Tibial nerve (tissue), 4 donors: ENCODE results near the gene IRS1. TPM values are rescaled to one million over a fixed set of nuclear protein-coding genes. Genes with fewer than 3 reads are reported as not detected.
"Not testable (repeated sequence)": the region's sequence is repeated elsewhere in the genome, so short reads cannot be mapped to it uniquely, and the experiment has no call there.

Experiments
- DNase-seq, 2 donors: peaks; one replicate each; pipeline ENCODE4 v3.0.0-alpha.2; 2019; ENCODE audit warnings: low spot score in 2 of 2
- H3K27ac ChIP-seq, 4 donors: fragments of 200-600 bp; sonication (generic) in 3 of 4; one replicate each; pipeline ENCODE4 v1.5.1; 2017 to 2019; ENCODE audit warnings: mild to moderate bottlenecking in 1 of 4
- H3K27me3 ChIP-seq, 2 donors: fragments of 200-600 bp; sonication (generic) in 1 of 2; one replicate each; pipeline versions ENCODE4 v1.5.1 to v1.6.0; 2017 to 2019
- H3K36me3 ChIP-seq, 3 donors: fragments of 200-600 bp; sonication (generic); one replicate each; pipeline ENCODE4 v1.5.1; 2018 to 2019
- H3K4me1 ChIP-seq, 4 donors: fragments of 200-600 bp; sonication (generic) in 3 of 4; one replicate each; pipeline ENCODE4 v1.5.1; 2017 to 2019
- H3K4me3 ChIP-seq, 4 donors: fragments of 200-600 bp; sonication (generic) in 3 of 4; one replicate each; pipeline ENCODE4 v1.5.1; 2017 to 2019; ENCODE audit warnings: mild to moderate bottlenecking in 1 of 4, moderate library complexity in 1 of 4
- H3K9me3 ChIP-seq, 4 donors: fragments of 200-600 bp; sonication (generic) in 3 of 4; one replicate each; pipeline ENCODE4 v1.5.1; 2017 to 2019
- EP300 ChIP-seq, 2 donors: sonication (generic); formaldehyde crosslinking; IDR thresholded peaks; one replicate each; pipeline ENCODE4 v1.6.1; 2017; ENCODE audit warnings: antibody characterized with exemption in 2 of 2, mild to moderate bottlenecking in 1 of 2
- POLR2A ChIP-seq, 2 donors: fragments of 450-650 bp; IDR thresholded peaks; one replicate each; pipeline ENCODE4 v1.6.1; 2017; ENCODE audit warnings: antibody characterized with exemption in 2 of 2, mild to moderate bottlenecking in 2 of 2, moderate library complexity in 2 of 2
- WGBS, 2 donors: methylation state at CpG; one replicate each; pipeline ENCODE4 v1.1.5; 2018; 5-methylcytosine and 5-hydroxymethylcytosine counted together
- total RNA-seq, 4 donors: library from RNA; depleted of rRNA; stranded (reverse); fragments of >200 nt; gene quantifications; one replicate each; pipeline ENCODE4 v1.1.0, GENCODE V29; 2016
- TF ChIP-seq, protein P1 (sequence below), 5 experiments: fragments of 200-600 bp in 3 of 5; fragments of 450-650 bp in 2 of 5; sonication (generic) in 3 of 5; IDR thresholded peaks; one replicate each; pipeline ENCODE4 v1.5.1; 2016 to 2019; ENCODE audit warnings: antibody characterized with exemption in 5 of 5, mild to moderate bottlenecking in 3 of 5, moderate library complexity in 2 of 5

IRS1 gene
- total RNA-seq, 4 donors from 2014 or later = 9.4 to 11.7 (median 11.2) TPM

DNA sequence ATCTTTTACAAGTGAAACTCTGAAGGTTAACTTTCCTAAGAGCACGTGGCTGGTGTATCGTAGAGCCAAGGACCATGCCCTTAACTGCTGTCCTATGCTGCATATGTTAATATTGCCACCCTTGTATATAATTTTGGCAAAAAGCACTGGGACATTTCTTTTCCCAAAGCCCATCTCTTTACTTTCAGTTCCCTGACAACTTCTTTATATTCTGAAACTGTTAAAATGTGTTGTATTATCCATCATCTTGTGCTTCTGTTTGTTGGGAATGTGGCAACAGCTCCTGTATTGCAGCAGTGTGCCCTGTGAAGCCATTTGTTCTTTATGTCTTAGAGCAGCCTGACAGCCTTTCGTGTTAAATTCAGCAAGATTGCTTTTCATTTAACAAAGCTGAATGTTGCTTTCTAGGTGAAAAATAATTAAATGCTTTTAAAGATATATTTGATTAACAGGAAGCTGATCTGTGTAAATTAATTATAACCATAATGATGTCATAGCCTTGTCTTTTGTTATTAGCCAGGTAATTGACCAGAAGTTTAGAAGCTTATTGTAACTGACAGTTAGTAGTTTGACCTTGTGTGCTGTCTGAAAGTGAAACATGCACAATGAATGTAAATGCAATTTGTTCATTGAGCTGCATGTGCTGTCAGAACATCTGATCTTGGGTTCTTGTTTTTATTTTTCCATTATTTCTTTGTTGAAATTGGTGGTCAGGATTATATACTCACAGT lies 45.9 kb upstream of the IRS1 start:
- TF ChIP-seq POLR2A (IDR thresholded peaks at IDR 0.05) = no peak
- WGBS, 2 donors = 90% methylated on average over 3 of the region's 3 CpGs
- Histone ChIP-seq H3K9me3 (peaks cover 0 to 5% (median 0%) of the 10 kb centered on the region in 4 donors), H3K27me3 (no peaks in the 10 kb centered on the region), H3K4me1 (peaks cover 0 to 3% (median 0%) of the 10 kb centered on the region in 4 donors), H3K36me3 (no peaks in the 10 kb centered on the region), H3K27ac (no peak overlapping the region), H3K4me3 (no peak overlapping the region)
- DNase-seq = no peak

DNA sequence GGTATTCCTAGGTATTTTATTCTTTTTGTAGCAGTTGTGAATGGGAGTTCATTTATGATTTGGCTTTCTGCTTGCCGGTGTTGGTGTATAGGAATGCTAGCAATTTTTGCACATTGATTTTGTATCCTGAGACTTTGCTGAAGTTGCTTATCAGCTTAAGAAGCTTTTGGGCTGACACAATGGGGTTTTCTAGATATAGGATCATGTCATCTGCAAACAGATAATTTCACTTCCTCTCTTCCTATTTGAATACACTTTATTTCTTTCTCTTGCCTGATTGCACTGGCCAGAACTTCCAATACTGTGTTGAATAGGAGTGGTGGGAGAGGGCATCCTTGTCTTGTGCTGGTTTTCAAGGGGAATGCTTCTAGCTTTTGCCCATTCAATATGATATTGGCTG lies 43.4 kb upstream of the IRS1 start:
- not testable (repeated sequence) for H3K36me3 ChIP-seq, H3K9me3 ChIP-seq, H3K4me3 ChIP-seq, H3K4me1 ChIP-seq, H3K27me3 ChIP-seq, DNase-seq, H3K27ac ChIP-seq
- 84 to 88% methylated on average over 1 of the region's 1 CpG for WGBS, 2 donors

DNA sequence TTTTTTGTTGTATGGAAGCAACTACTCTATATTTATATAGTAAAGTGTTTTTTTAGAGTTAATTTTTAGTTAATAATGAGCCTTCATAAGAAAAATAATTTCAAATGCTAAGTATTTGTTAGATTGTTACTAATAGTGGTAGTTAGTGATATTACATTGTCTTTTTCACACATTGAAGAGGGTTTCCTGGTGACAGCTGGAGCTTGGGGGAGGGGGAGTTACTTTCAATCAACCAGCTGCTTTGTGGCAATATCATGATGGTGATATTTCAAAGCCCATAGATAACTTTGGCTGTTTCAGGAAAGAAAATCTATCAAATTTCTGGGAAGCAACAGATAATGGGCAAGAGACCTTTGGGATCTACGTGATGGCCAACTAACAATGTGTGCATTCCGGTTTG lies 40.3 kb upstream of the IRS1 start:
- DNase-seq = no peak
- Histone ChIP-seq H3K36me3 (peaks cover 0 to 5% (median 0%) of the 10 kb centered on the region in 3 donors), H3K27me3 (no peaks in the 10 kb centered on the region), H3K27ac (no peak overlapping the region), H3K4me3 (no peak overlapping the region), H3K4me1 (peaks cover 0 to 27% (median 8%) of the 10 kb centered on the region in 4 donors), H3K9me3 (peaks cover 0 to 5% (median 0%) of the 10 kb centered on the region in 4 donors)
- TF ChIP-seq POLR2A (IDR thresholded peaks at IDR 0.05) (no peak), EP300 (IDR thresholded peaks at IDR 0.05) (no peak)
- WGBS, 2 donors = 95 to 97% methylated on average over 2 of the region's 2 CpGs

DNA sequence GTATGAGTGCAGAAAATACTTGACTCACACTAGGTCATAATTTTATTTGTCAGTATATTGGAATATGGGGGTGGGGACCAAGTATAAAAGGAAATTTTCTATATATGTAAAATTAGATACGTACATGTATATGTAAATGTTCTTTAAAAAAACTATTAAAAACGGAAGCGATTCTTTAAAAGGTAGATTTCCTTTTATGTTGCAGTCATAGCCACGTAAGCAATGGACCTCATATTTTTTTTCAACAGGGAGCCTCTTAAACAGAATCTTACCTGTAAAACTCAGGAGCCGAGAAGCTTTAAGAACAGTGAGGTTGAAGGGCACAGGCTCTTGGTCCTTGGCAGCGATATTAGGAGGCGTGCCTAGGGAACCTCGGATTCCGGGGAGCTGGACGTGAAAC lies 39.5 kb upstream of the IRS1 start:
- Histone ChIP-seq H3K27ac (peak overlapping the region in 1 of 4 donors; percentile 10), H3K36me3 (peaks cover 0 to 5% (median 0%) of the 10 kb centered on the region in 3 donors), H3K9me3 (peaks cover 0 to 5% (median 0%) of the 10 kb centered on the region in 4 donors), H3K4me3 (no peak overlapping the region), H3K27me3 (no peaks in the 10 kb centered on the region), H3K4me1 (peaks cover 0 to 33% (median 14%) of the 10 kb centered on the region in 4 donors)
- no peak for DNase-seq
- no peak for TF ChIP-seq EP300 (IDR thresholded peaks at IDR 0.05)
- WGBS, 2 donors = 93% methylated on average over 10 of the region's 10 CpGs

DNA sequence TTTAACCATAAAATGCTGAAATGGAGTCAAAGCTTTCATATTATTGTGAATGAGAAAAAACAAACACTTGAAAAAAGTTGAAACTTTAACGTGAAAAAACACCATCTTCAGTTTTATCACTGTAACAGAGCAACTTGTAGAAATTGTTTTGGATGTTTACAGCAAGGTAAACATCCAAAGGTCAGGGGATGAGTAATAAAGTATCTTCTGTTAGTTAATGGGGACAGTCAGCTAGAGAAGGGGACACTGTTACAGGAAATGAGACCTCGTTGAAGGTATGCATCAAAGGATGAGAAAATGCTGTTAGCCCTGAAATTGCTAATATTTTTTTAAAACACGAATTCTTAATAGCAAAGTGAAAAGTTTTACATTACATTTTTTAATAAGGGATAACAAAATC lies 39.1 kb upstream of the IRS1 start:
- Histone ChIP-seq H3K4me3 (no peak overlapping the region), H3K9me3 (peaks cover 0 to 5% (median 0%) of the 10 kb centered on the region in 4 donors), H3K4me1 (peaks cover 0 to 33% (median 14%) of the 10 kb centered on the region in 4 donors), H3K27me3 (no peaks in the 10 kb centered on the region), H3K36me3 (peaks cover 0 to 5% (median 0%) of the 10 kb centered on the region in 3 donors), H3K27ac (peak overlapping the region in 1 of 4 donors; percentile 21)
- WGBS, 2 donors = 69 to 70% methylated on average over 3 of the region's 3 CpGs
- TF ChIP-seq POLR2A (IDR thresholded peaks at IDR 0.05) (no peak), EP300 (IDR thresholded peaks at IDR 0.05) (no peak)
- TF ChIP-seq, protein P1, sequence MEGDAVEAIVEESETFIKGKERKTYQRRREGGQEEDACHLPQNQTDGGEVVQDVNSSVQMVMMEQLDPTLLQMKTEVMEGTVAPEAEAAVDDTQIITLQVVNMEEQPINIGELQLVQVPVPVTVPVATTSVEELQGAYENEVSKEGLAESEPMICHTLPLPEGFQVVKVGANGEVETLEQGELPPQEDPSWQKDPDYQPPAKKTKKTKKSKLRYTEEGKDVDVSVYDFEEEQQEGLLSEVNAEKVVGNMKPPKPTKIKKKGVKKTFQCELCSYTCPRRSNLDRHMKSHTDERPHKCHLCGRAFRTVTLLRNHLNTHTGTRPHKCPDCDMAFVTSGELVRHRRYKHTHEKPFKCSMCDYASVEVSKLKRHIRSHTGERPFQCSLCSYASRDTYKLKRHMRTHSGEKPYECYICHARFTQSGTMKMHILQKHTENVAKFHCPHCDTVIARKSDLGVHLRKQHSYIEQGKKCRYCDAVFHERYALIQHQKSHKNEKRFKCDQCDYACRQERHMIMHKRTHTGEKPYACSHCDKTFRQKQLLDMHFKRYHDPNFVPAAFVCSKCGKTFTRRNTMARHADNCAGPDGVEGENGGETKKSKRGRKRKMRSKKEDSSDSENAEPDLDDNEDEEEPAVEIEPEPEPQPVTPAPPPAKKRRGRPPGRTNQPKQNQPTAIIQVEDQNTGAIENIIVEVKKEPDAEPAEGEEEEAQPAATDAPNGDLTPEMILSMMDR (IDR thresholded peaks at IDR 0.05) = no peak
- DNase-seq = no peak

DNA sequence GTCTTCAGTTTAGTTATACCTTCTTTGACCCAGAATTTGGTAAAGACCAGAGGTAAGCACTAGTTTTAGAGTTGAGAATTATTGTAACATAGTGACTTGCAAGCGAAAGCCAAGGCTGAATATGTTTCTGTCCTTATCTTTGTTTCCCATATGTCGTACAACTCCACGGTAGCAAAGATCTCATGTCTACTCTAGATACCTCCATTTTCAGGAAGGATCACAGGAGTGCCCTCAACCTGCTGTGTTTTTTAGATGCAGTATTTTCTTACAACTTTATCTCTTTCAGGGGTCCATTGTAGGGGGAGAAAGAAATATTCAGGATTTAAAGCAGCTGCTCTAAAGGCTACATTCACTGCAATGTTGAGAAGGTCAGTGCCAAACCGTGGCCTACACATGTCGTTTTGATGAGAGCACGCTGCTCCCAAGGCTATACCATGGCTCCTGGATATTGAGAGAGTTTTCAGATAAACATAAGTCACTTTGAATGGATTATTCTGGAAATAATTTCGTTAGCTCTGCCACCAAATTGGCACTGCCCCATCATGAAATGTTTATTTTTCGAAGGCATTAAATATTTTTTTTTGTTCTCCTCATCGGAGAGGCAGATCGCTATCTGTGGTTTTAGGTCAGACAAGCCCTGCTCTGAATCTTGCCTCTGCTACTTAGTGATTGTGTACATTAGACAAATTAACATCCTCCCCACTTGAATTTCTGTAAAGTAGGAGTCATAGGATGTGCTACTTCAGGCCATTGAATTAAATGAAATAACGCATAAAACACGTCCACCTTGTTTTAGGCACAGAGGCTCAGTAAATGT lies 38.4 kb upstream of the IRS1 start:
- WGBS, 2 donors = 87 to 91% methylated on average over 12 of the region's 12 CpGs
- no peaks in the 10 kb centered on the region for H3K27me3 ChIP-seq
- DNase-seq = no peak
- peaks cover 0 to 33% (median 14%) of the 10 kb centered on the region in 4 donors for H3K4me1 ChIP-seq
- peaks cover 0 to 5% (median 0%) of the 10 kb centered on the region in 4 donors for H3K9me3 ChIP-seq
- TF ChIP-seq, protein P1 (IDR thresholded peaks at IDR 0.05) = no peak
- TF ChIP-seq EP300 (IDR thresholded peaks at IDR 0.05) (no peak), POLR2A (IDR thresholded peaks at IDR 0.05) (no peak)
- H3K4me3 ChIP-seq = no peak overlapping the region
- peaks cover 0 to 5% (median 0%) of the 10 kb centered on the region in 3 donors for H3K36me3 ChIP-seq
- H3K27ac ChIP-seq = peak overlapping the region in 1 of 4 donors; percentile 21

DNA sequence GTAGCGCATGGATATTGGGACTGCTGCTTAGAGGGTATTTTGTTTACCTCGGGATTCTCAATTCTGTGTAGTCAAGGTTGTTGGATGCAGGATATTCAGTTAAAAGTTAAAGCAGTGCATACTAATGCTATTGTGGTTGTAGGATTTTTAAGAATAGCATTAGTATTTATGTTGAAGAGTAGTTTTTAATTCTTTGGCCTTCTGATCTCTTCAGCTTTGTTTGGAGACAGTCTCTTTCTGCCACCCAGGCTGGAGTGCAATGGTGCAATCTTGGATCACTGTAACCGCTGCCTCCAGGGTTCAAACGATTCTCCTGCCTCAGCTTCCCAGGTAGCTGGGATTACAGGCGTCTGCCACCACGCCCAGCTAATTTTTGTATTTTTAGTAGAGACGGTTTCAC lies 37.7 kb upstream of the IRS1 start:
- 92 to 93% methylated on average over 7 of the region's 7 CpGs for WGBS, 2 donors
- peaks cover 0 to 33% (median 14%) of the 10 kb centered on the region in 4 donors for H3K4me1 ChIP-seq
- TF ChIP-seq, protein P1 (IDR thresholded peaks at IDR 0.05) = no peak
- TF ChIP-seq POLR2A (IDR thresholded peaks at IDR 0.05) = no peak
- peak overlapping the region in 1 of 4 donors; percentile 90 for H3K4me3 ChIP-seq
- peak overlapping the region in 2 of 4 donors; percentile 97 to 99 for H3K27ac ChIP-seq
- H3K9me3 ChIP-seq = peaks cover 0 to 1% (median 0%) of the 10 kb centered on the region in 4 donors
- H3K27me3 ChIP-seq = no peaks in the 10 kb centered on the region
- no peak for DNase-seq
- peaks cover 0 to 5% (median 0%) of the 10 kb centered on the region in 3 donors for H3K36me3 ChIP-seq
